ENCODE data around the gene LHX2.

DNA sequence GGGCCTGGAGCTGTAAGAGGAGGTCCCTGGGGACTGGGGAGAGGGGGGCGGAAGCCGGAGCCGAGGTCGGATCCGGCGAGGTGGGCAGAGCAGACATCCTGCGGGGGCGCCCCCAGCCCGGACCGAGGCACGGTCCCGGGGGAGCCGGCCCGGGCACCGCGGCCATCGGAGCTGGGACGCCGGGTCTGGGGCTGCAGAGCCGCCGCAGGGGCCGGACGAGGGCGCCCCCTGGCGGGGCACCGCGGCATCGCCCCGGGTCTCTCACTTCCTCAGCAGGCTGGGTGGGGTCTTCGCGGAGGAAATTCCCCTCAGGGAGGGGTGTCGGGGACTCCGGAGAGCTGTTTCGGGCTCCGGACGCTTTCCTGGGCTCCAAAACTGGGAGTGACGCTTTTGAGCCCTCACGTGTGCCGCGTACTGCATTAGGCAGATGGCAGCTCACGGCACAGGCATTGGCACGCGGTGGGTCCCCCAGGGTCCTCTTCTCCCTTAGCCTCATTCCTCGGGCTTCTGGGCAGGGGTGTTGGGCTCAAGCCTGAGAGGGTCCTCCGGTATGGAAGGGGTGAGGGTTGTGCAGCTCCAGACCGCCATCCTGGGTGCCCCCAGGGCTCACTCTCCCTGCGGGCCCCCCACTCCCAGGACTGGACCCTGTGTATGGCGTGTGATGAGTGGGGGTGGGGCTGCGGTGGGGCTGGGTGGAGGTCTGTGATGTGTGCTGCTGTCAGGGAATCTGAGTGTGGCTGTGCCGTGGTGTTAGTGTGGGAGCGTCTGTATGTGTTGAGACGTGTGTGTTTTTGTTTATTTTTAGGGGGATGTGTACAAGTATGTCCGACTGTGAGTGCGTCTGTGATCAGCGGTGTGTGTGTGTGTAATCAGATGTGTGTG lies 29.6 kb downstream of the LHX2 start:
- TF ChIP-seq, protein P1, sequence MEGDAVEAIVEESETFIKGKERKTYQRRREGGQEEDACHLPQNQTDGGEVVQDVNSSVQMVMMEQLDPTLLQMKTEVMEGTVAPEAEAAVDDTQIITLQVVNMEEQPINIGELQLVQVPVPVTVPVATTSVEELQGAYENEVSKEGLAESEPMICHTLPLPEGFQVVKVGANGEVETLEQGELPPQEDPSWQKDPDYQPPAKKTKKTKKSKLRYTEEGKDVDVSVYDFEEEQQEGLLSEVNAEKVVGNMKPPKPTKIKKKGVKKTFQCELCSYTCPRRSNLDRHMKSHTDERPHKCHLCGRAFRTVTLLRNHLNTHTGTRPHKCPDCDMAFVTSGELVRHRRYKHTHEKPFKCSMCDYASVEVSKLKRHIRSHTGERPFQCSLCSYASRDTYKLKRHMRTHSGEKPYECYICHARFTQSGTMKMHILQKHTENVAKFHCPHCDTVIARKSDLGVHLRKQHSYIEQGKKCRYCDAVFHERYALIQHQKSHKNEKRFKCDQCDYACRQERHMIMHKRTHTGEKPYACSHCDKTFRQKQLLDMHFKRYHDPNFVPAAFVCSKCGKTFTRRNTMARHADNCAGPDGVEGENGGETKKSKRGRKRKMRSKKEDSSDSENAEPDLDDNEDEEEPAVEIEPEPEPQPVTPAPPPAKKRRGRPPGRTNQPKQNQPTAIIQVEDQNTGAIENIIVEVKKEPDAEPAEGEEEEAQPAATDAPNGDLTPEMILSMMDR (conservative IDR thresholded peaks at IDR 0.05), result peak; percentile 76
- no peak for TF ChIP-seq EZH2 (IDR thresholded peaks at IDR 0.05; ENCODE audit: low read depth)

Data from PC-9 (cell line).